Pancreas (tissue), 10 donors: Measurements from ENCODE around the gene CCDC102B. TPM values are rescaled to one million over a fixed set of nuclear protein-coding genes. Genes with fewer than 3 reads are reported as not detected.

Source experiments
- ATAC-seq, 4 donors: fragments of 200-7000 bp; cut with Tn5 transposase; one replicate each; pipeline versions ENCODE4 v1.8.0 to v1.9.1; 2020; ENCODE audit warnings: mild to moderate bottlenecking in 4 of 4, moderate library complexity in 4 of 4
- DNase-seq, 6 donors: peaks; one replicate each; pipeline ENCODE4 v3.0.0-alpha.2; 2020
- FAIRE-seq: peaks from 2 replicates; lab custom pipeline; 2012; peaks lifted over from hg19 to GRCh38; lab: Jason Lieb, UNC
- H3K27ac ChIP-seq, 4 donors: fragments of 200-600 bp; sonication (generic); 1 replicate in 3 of 4; 2 replicates in 1 of 4; pipeline versions ENCODE4 v1.5.0 to v1.8.0; 2020
- H3K27me3 ChIP-seq, 4 donors: fragments of 200-600 bp; one replicate each; pipeline ENCODE4 v1.8.0; 2021
- H3K36me3 ChIP-seq, 3 donors: fragments of 200-600 bp; sonication (generic) in 1 of 3; one replicate each; pipeline versions ENCODE4 v1.5.0 to v1.8.0; 2020 to 2021
- H3K4me1 ChIP-seq, 3 donors: fragments of 200-600 bp; one replicate each; pipeline ENCODE4 v1.8.0; 2021
- H3K4me3 ChIP-seq, 4 donors: fragments of 200-600 bp; sonication (generic) in 2 of 4; one replicate each; pipeline versions ENCODE4 v1.5.0 to v1.8.0; 2020 to 2021
- H3K9me3 ChIP-seq, 4 donors: fragments of 200-600 bp; one replicate each; pipeline ENCODE4 v1.8.0; 2021
- WGBS, 2 donors: extraction: QIAGEN DNeasy Blood & Tissue Kit; methylation state at CpG; one replicate each; pipeline ENCODE4 v1.1.7; 2013; 5-methylcytosine and 5-hydroxymethylcytosine counted together
- intact Hi-C, 3 donors: fragments of 100-400 bp; cut with DNase I; formaldehyde crosslinking; loops; one replicate each; pipeline versions ENCODE4 v1.11.1 to v1.14.2; 2022
- polyA plus RNA-seq, 2 donors: library from polyadenylated mRNA; stranded (reverse); fragments of 200-250 nt; gene quantifications; one replicate each; pipeline ENCODE4 v1.2.3, GENCODE V29; 2013
- total RNA-seq, 6 donors: library from RNA; stranded (reverse); fragmentation: NEBNext Ultra II Directional in 4 of 6; extraction: Animal tissue kit (Norgen Biotek cat#: 25700) in 4 of 6; gene quantifications; one replicate each; pipeline versions ENCODE4 v1.2.1 to v1.2.4, GENCODE V29; 2021 to 2023
- TF ChIP-seq, protein P1 (sequence below), 4 donors: fragments of 200-600 bp; sonication (generic) in 3 of 4; IDR thresholded peaks; one replicate each; pipeline versions ENCODE4 v1.5.0 to v1.8.0; 2021; ENCODE audit warnings: antibody characterized with exemption in 4 of 4
- donor health status: healthy with polysubstance abuse.
- donor health status: DM: no; HTN: no; CAD: no; lungs with moderate emphysema.
- donor health status: DM: no; HTN: no; CAD: no.
- donor health status: control.
- donor health status: control.
- donor health status: Bipolar disorder and iron deficiency.
- donor health status: DM: yes; HTN: yes; CAD: no.
- donor health status: DM: no; HTN: no; CAD: no.
- donor health status: DM: no; HTN: no; CAD: no.
- donor health status: DM: yes; HTN: yes; CAD: no.

CCDC102B gene
- total and polyA plus RNA-seq, 8 donors = 0.99 to 6.2 (median 1.6) TPM

- Histone ChIP-seq H3K27me3 (no peaks in the 10 kb centered on the region), H3K36me3 (no peaks in the 10 kb centered on the region), H3K27ac (no peak overlapping the region), H3K4me3 (no peak overlapping the region), H3K4me1 (no peaks in the 10 kb centered on the region), H3K9me3 (no peaks in the 10 kb centered on the region)
- ATAC-seq = no peak
- TF ChIP-seq, protein P1, sequence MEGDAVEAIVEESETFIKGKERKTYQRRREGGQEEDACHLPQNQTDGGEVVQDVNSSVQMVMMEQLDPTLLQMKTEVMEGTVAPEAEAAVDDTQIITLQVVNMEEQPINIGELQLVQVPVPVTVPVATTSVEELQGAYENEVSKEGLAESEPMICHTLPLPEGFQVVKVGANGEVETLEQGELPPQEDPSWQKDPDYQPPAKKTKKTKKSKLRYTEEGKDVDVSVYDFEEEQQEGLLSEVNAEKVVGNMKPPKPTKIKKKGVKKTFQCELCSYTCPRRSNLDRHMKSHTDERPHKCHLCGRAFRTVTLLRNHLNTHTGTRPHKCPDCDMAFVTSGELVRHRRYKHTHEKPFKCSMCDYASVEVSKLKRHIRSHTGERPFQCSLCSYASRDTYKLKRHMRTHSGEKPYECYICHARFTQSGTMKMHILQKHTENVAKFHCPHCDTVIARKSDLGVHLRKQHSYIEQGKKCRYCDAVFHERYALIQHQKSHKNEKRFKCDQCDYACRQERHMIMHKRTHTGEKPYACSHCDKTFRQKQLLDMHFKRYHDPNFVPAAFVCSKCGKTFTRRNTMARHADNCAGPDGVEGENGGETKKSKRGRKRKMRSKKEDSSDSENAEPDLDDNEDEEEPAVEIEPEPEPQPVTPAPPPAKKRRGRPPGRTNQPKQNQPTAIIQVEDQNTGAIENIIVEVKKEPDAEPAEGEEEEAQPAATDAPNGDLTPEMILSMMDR (IDR thresholded peaks at IDR 0.05) = no peak
- intact Hi-C loops = no loop called here
- 62 to 79% methylated on average over 2 of the region's 2 CpGs for WGBS, 2 donors
- DNase-seq = no peak
- FAIRE-seq = no peak
Observed at GRCh38 chr18:68915061-68915460, 117.2 kb downstream of the CCDC102B start.

DNA sequence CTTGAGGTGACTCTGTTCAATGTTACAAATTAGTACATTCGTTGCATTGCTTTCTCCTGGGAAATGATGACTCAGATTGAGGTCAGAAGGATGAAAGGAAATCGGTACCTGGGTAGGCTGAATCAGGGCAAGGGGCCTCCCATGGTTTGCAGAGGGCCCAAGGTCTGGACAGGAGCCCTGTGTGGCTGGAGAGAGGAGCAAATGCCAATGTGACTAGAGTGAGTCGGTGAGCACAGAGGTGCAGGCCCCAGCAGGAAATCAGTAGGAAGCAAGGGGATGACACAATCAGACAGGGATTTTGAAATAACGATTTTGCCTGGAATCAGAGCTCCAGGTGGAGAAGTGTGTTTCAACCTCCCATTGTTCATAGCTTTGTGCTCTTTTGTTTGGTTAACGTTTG, 118.9 kb downstream of the CCDC102B start:
- H3K4me3 ChIP-seq = no peak overlapping the region
- no peaks in the 10 kb centered on the region for H3K4me1 ChIP-seq
- no peaks in the 10 kb centered on the region for H3K36me3 ChIP-seq
- TF ChIP-seq, protein P1 (IDR thresholded peaks at IDR 0.05) = no peak
- no peaks in the 10 kb centered on the region for H3K27me3 ChIP-seq
- intact Hi-C loops = no loop called here
- H3K9me3 ChIP-seq = no peaks in the 10 kb centered on the region
- DNase-seq = no peak
- no peak for FAIRE-seq
- no peak overlapping the region for H3K27ac ChIP-seq
- 44 to 70% methylated on average over 5 of the region's 5 CpGs for WGBS, 2 donors
- no peak for ATAC-seq

DNA sequence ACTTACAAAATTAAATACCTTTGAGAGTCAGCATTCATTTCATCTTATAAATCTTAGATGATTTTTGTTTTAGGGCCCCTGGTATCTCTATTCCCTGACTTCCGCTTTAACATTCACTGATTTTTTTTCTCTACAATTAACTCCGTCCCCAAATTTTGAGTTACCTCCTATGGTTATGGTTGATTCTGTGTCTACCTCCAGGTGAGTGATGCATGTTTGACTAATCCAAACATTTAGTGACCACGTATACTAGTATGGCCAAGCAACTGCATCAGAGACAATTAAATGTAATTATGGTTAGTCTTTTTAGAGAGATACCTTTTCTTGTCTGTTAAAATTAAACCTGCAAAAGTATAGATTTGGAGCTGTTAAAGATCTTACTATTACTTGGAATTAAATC, 120.3 kb downstream of the CCDC102B start:
- Histone ChIP-seq H3K4me3 (no peak overlapping the region), H3K27ac (no peak overlapping the region), H3K4me1 (no peaks in the 10 kb centered on the region), H3K27me3 (no peaks in the 10 kb centered on the region), H3K36me3 (no peaks in the 10 kb centered on the region), H3K9me3 (no peaks in the 10 kb centered on the region)
- TF ChIP-seq, protein P1 (IDR thresholded peaks at IDR 0.05) = no peak
- 71 to 82% methylated on average over 3 of the region's 3 CpGs for WGBS, 2 donors
- no peak for ATAC-seq
- no peak for DNase-seq
- intact Hi-C loops = no loop called here
- no peak for FAIRE-seq

DNA sequence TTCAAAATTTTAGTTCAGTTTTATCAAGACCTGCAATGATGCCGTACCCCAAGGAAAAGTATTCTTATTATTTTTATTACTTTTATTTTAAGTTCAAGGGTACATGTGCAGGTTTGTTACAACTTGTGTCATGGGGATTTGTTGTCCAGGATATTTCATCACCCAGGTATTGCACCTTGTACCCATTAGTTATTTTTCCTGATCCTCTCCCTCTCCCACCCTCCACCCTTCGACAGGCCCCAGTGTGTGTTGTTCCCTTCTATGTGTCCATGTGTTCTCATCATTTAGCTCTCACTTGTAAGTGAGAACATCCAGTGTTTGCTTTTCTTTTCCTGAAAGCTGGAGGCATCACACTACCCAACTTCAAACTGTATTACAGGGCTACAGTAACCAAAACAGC, 122.0 kb downstream of the CCDC102B start:
- intact Hi-C loops = no loop called here
- whole genome bisulfite sequencing, 2 donors = 74 to 83% methylated on average over 2 of the region's 2 CpGs
- Histone ChIP-seq H3K27ac (no peak overlapping the region), H3K4me1 (no peaks in the 10 kb centered on the region), H3K9me3 (no peaks in the 10 kb centered on the region), H3K4me3 (no peak overlapping the region), H3K36me3 (no peaks in the 10 kb centered on the region), H3K27me3 (no peaks in the 10 kb centered on the region)
- TF ChIP-seq, protein P1 (IDR thresholded peaks at IDR 0.05) = no peak
- no peak for ATAC-seq
- no peak for FAIRE-seq
- DNase-seq = no peak

GRCh38 chr18:68922392-68922791, 124.5 kb downstream of the CCDC102B start:
- Histone ChIP-seq H3K9me3 (no peaks in the 10 kb centered on the region), H3K27ac (no peak overlapping the region), H3K4me1 (no peaks in the 10 kb centered on the region), H3K27me3 (no peaks in the 10 kb centered on the region), H3K4me3 (no peak overlapping the region), H3K36me3 (no peaks in the 10 kb centered on the region)
- TF ChIP-seq, protein P1 (IDR thresholded peaks at IDR 0.05) = no peak
- intact Hi-C loops = no loop called here
- WGBS, 2 donors = 51 to 64% methylated on average over 3 of the region's 3 CpGs
- ATAC-seq = no peak
- no peak for DNase-seq
- FAIRE-seq = no peak
